H1 (cell line): ENCODE measurements around the gene SLC26A6. TPM values are rescaled to one million over a fixed set of nuclear protein-coding genes. Genes with fewer than 3 reads are reported as not detected.

Experiments used
- CTCF ChIA-PET: fragments of 300-600 bp; sonication (Branson Sonifier 250); formaldehyde crosslinking; loops from one replicate; lab custom pipeline; 2021; ENCODE audit not compliant: partially characterized antibody; lab: Charles Lee
- POLR2A ChIA-PET: fragments of 300-600 bp; sonication (Branson Sonifier 250); formaldehyde crosslinking; loops from one replicate; lab custom pipeline; 2021; ENCODE audit warnings: inconsistent platforms; ENCODE audit not compliant: partially characterized antibody; lab: Charles Lee
- DNase-seq, 2 experiments: peaks; one replicate each; pipeline versions ENCODE4 v3.0.0 to v3.0.0-alpha.2; 2010 to 2022; ENCODE audit warnings: low spot score in 2 of 2, low read depth in 1 of 2, mixed read lengths in 1 of 2
- FAIRE-seq: peaks from 2 replicates; lab custom pipeline; 2011; peaks lifted over from hg19 to GRCh38; lab: Jason Lieb, UNC
- H2AFZ ChIP-seq: 2 replicates; pipeline ENCODE4 v1.8.1; 2012; ENCODE audit warnings: low read length, inconsistent platforms
- H2AK5ac ChIP-seq: 2 replicates; pipeline ENCODE4 v1.6.1; 2013; ENCODE audit warnings: low read depth, low read length
- H2BK120ac ChIP-seq: replicated peaks from 2 replicates; pipeline ENCODE3; 2013; ENCODE audit warnings: low read depth, low read length, inconsistent platforms
- H2BK12ac ChIP-seq: 2 replicates; pipeline ENCODE4 v1.6.1; 2013; ENCODE audit warnings: low read depth, low read length
- H2BK15ac ChIP-seq: 2 replicates; pipeline ENCODE4 v1.6.1; 2013; ENCODE audit warnings: low read length
- H2BK20ac ChIP-seq: 2 replicates; pipeline ENCODE4 v1.6.1; 2013; ENCODE audit warnings: low read length
- H2BK5ac ChIP-seq: 2 replicates; pipeline ENCODE4 v1.6.1; 2013; ENCODE audit warnings: low read depth, low read length
- H3K14ac ChIP-seq: 2 replicates; pipeline ENCODE4 v1.6.1; 2013; ENCODE audit warnings: inconsistent platforms; ENCODE audit not compliant: insufficient read length
- H3K18ac ChIP-seq: 2 replicates; pipeline ENCODE4 v1.6.1; 2013; ENCODE audit warnings: low read length; ENCODE audit errors: extremely low read depth
- H3K23ac ChIP-seq: 2 replicates; pipeline ENCODE4 v1.6.1; 2013; ENCODE audit warnings: inconsistent platforms; ENCODE audit not compliant: insufficient read length
- H3K23me2 ChIP-seq: 2 replicates; pipeline ENCODE4 v1.6.1; 2013; ENCODE audit warnings: low read depth, low read length
- H3K27ac ChIP-seq: 2 replicates; pipeline ENCODE4 v1.6.1; 2011; ENCODE audit warnings: low read depth, low read length, inconsistent platforms
- H3K27me3 ChIP-seq, 4 experiments: replicated peaks in 1 of 4; 1 replicate in 1 of 4; 2 replicates in 3 of 4; pipeline versions ENCODE4 v1.6.1 to v1.8.1; 2011 to 2013; ENCODE audit warnings: low read length in 3 of 4, mild to moderate bottlenecking in 3 of 4, inconsistent platforms in 2 of 4, mixed read lengths in 2 of 4, moderate library complexity in 1 of 4; ENCODE audit not compliant: control insufficient read depth in 3 of 4, insufficient read depth in 3 of 4; ENCODE audit errors: extremely low read depth in 1 of 4
- H3K36me3 ChIP-seq, 4 experiments: 2 replicates each; pipeline versions ENCODE4 v1.6.1 to v1.8.1; 2011 to 2013; ENCODE audit warnings: mild to moderate bottlenecking in 4 of 4, low read length in 3 of 4, moderate library complexity in 2 of 4, control low read depth in 1 of 4, inconsistent platforms in 1 of 4; ENCODE audit not compliant: insufficient read depth in 4 of 4, control insufficient read depth in 2 of 4
- H3K4ac ChIP-seq: replicated peaks from 2 replicates; pipeline ENCODE3; 2013; ENCODE audit warnings: low read length, low read depth, mixed read lengths, inconsistent platforms; ENCODE audit not compliant: insufficient read length
- H3K4me1 ChIP-seq, 4 experiments: replicated peaks in 1 of 4; 1 replicate in 1 of 4; 2 replicates in 3 of 4; pipeline versions ENCODE4 v1.6.1 to v1.8.1; 2011 to 2013; ENCODE audit warnings: low read length in 3 of 4, inconsistent platforms in 2 of 4, mixed read lengths in 1 of 4; ENCODE audit not compliant: insufficient read depth in 4 of 4, control insufficient read depth in 3 of 4
- H3K4me2 ChIP-seq, 2 experiments: 2 replicates each; pipeline versions ENCODE4 v1.6.1 to v1.8.1; 2011 to 2013; ENCODE audit warnings: low read depth in 2 of 2, low read length in 2 of 2, control low read depth in 1 of 2, inconsistent platforms in 1 of 2, mild to moderate bottlenecking in 1 of 2; ENCODE audit not compliant: insufficient read depth in 1 of 2
- H3K4me3 ChIP-seq, 4 experiments: fragments of 200-600, 300-600 bp in 1 of 4; sonication (generic), shearing (Covaris generic), sonication (Bioruptor Twin) in 1 of 4; 2 replicates each; pipeline versions ENCODE4 v1.5.1 to v1.8.1; 2011 to 2016; ENCODE audit warnings: low read length in 4 of 4, low read depth in 3 of 4, control low read depth in 2 of 4, inconsistent platforms in 2 of 4, mild to moderate bottlenecking in 2 of 4, mixed read lengths in 1 of 4, moderate library complexity in 1 of 4; ENCODE audit not compliant: insufficient read depth in 2 of 4; ENCODE audit errors: extremely low read depth in 1 of 4
- H3K56ac ChIP-seq: replicated peaks from 2 replicates; pipeline ENCODE3; 2013; ENCODE audit warnings: low read depth, mild to moderate bottlenecking, mixed read lengths, low read length, inconsistent platforms; ENCODE audit not compliant: insufficient read length
- H3K79me1 ChIP-seq: 2 replicates; pipeline ENCODE4 v1.6.1; 2013; ENCODE audit warnings: low read depth, low read length, control low read depth
- H3K79me2 ChIP-seq, 2 experiments: 2 replicates each; pipeline versions ENCODE4 v1.6.1 to v1.8.1; 2012 to 2013; ENCODE audit warnings: low read length in 2 of 2, mild to moderate bottlenecking in 2 of 2, inconsistent platforms in 1 of 2; ENCODE audit not compliant: insufficient read depth in 2 of 2, control insufficient read depth in 1 of 2
- H3K9ac ChIP-seq, 4 experiments: replicated peaks in 1 of 4; 1 replicate in 1 of 4; 2 replicates in 3 of 4; pipeline versions ENCODE4 v1.6.1 to v1.8.1; 2011 to 2013; ENCODE audit warnings: low read depth in 3 of 4, low read length in 3 of 4, control low read depth in 2 of 4, mild to moderate bottlenecking in 2 of 4, moderate library complexity in 2 of 4, inconsistent platforms in 1 of 4; ENCODE audit errors: extremely low read depth in 1 of 4
- H3K9me3 ChIP-seq, 2 experiments: 2 replicates each; pipeline versions ENCODE4 v1.6.1 to v1.8.1; 2012 to 2013; ENCODE audit warnings: mild to moderate bottlenecking in 2 of 2, moderate library complexity in 2 of 2, control low read depth in 1 of 2, inconsistent platforms in 1 of 2, low read depth in 1 of 2, low read length in 1 of 2, mixed read lengths in 1 of 2; ENCODE audit not compliant: insufficient read depth in 2 of 2
- H4K20me1 ChIP-seq, 2 experiments: replicated peaks in 1 of 2; 2 replicates each; pipeline versions ENCODE3 to v1.8.1; 2011 to 2013; ENCODE audit warnings: inconsistent platforms in 2 of 2, low read length in 2 of 2, mild to moderate bottlenecking in 1 of 2; ENCODE audit not compliant: insufficient read depth in 2 of 2, control insufficient read depth in 1 of 2
- H4K5ac ChIP-seq: 2 replicates; pipeline ENCODE4 v1.6.1; 2013; ENCODE audit warnings: low read length, low read depth, mixed read lengths, inconsistent platforms; ENCODE audit not compliant: insufficient read length
- H4K8ac ChIP-seq: 2 replicates; pipeline ENCODE4 v1.8.0; 2013; ENCODE audit warnings: mild to moderate bottlenecking, moderate library complexity, low read length, inconsistent platforms; ENCODE audit not compliant: insufficient read depth; ENCODE audit errors: extremely low read depth
- H4K91ac ChIP-seq: replicated peaks from 2 replicates; pipeline ENCODE3; 2013; ENCODE audit warnings: low read length, mixed read lengths, inconsistent platforms; ENCODE audit not compliant: insufficient read length
- BACH1 ChIP-seq: IDR thresholded peaks from 2 replicates; pipeline ENCODE4 v1.6.1; 2012; ENCODE audit warnings: low read length, improper control_type of control experiment
- BCL11A ChIP-seq, 2 experiments: IDR thresholded peaks; one replicate each; pipeline ENCODE4 v1.6.1; 2011; ENCODE audit warnings: low read depth in 2 of 2, low read length in 2 of 2, mild to moderate bottlenecking in 2 of 2
- CHD2 ChIP-seq: IDR thresholded peaks from 2 replicates; pipeline ENCODE4 v1.6.1; 2012; ENCODE audit warnings: low read length, improper control_type of control experiment
- CREB1 ChIP-seq: IDR thresholded peaks from 2 replicates; pipeline ENCODE4 v1.6.1; 2012; ENCODE audit warnings: inconsistent platforms
- JUND ChIP-seq: IDR thresholded peaks from 2 replicates; pipeline ENCODE4 v1.6.1; 2011; ENCODE audit warnings: mild to moderate bottlenecking, improper control_type of control experiment, low read length
- MAFK ChIP-seq: IDR thresholded peaks from 2 replicates; pipeline ENCODE4 v1.6.1; 2012; ENCODE audit warnings: low read depth, mild to moderate bottlenecking, improper control_type of control experiment, low read length
- POLR2AphosphoS5 ChIP-seq: IDR thresholded peaks from 2 replicates; pipeline ENCODE4 v1.6.1; 2011; ENCODE audit warnings: low read depth, low read length
- SP2 ChIP-seq: IDR thresholded peaks from 2 replicates; pipeline ENCODE4 v1.6.1; 2012; ENCODE audit warnings: mild to moderate bottlenecking, low read length, inconsistent platforms
- SP4 ChIP-seq: IDR thresholded peaks from 2 replicates; pipeline ENCODE4 v1.6.1; 2012; ENCODE audit warnings: low read length, inconsistent platforms
- SRF ChIP-seq: IDR thresholded peaks from 2 replicates; pipeline ENCODE4 v1.6.1; 2011; ENCODE audit warnings: mild to moderate bottlenecking, low read depth, low read length, moderate library complexity
- TEAD4 ChIP-seq: IDR thresholded peaks from 2 replicates; pipeline ENCODE4 v1.6.1; 2012; ENCODE audit warnings: low read depth, low read length, inconsistent platforms, mixed read lengths
- YY1 ChIP-seq: IDR thresholded peaks from 2 replicates; pipeline ENCODE4 v1.6.1; 2011; ENCODE audit warnings: low read depth, mild to moderate bottlenecking, low read length
- ZNF274 ChIP-seq: IDR thresholded peaks from 2 replicates; pipeline ENCODE4 v1.7.0; 2012; ENCODE audit warnings: low read length, borderline replicate concordance; ENCODE audit errors: extremely low read depth
- WGBS, 2 experiments: shearing (Covaris generic) in 1 of 2; methylation state at CpG; one replicate each; pipeline versions ENCODE4 v1.1.6 to v1.1.7; 2013 to 2015; ENCODE audit warnings: low lambda C conversion rate in 2 of 2, mixed read lengths in 2 of 2, inconsistent platforms in 1 of 2, low coverage in 1 of 2, missing lambda C conversion rate in 1 of 2; ENCODE audit not compliant: insufficient replicate concordance in 2 of 2, insufficient coverage in 1 of 2, insufficient read length in 1 of 2; ENCODE audit errors: extremely low coverage in 1 of 2, missing lambda C conversion rate in 1 of 2; 5-methylcytosine and 5-hydroxymethylcytosine counted together
- polyA plus RNA-seq, 7 experiments: library from polyadenylated mRNA; depleted of rRNA in 3 of 7; stranded (reverse) in 5 of 7; unstranded in 2 of 7; fragments of >200 nt in 5 of 7; fragments of 200-250 nt in 2 of 7; gene quantifications; 1 replicate in 5 of 7; 2 replicates in 1 of 7; 4 replicates in 1 of 7; pipeline versions ENCODE4 v1.2.1 to v1.2.3, GENCODE V29; 2011 to 2013; ENCODE audit warnings: missing spikeins in 2 of 7, mixed read lengths in 2 of 7
- total RNA-seq: library from RNA; stranded (reverse); fragmentation: NEBNext Ultra II Directional; extraction: Animal tissue kit (Norgen Biotek cat#: 25700); gene quantifications from 2 replicates; pipeline ENCODE4 v1.2.1, GENCODE V29; 2021
- TF ChIP-seq, protein P1 (sequence below): IDR thresholded peaks from 2 replicates; pipeline ENCODE4 v1.6.1; 2012; ENCODE audit warnings: inconsistent platforms
- TF ChIP-seq, protein P2 (sequence below): IDR thresholded peaks from 2 replicates; pipeline ENCODE4 v1.6.1; 2011; ENCODE audit warnings: low read length, improper control_type of control experiment

Gene SLC26A6
- total and polyA plus RNA-seq, 2 of the 8 experiments (the other 6 are each of a cell fraction or from before 2014, with no cell fraction given), result 50.4 to 58.0 TPM

DNA sequence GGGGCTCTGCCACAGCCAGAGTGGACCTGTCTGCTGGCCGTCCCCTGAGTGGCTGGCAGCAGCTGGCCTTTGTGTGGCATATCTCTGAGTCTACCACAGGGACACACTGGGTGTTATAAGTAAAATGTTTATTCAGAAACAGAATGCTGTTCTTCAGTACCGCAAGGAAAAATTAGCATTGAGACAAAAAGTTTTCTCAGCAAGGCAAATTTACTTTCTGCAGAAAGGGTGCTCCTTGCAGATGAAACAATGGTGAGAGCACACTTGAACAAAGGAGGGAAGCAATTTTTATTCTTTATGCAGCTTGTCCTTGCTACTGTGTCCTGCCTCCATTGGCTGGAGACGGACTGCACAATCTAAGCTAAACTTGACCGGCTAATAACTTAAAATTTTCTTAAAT lies 17.7 kb downstream of the SLC26A6 start:
- H3K9me3 ChIP-seq, result no peaks in the 10 kb centered on the region
- H4K5ac ChIP-seq, result no peak overlapping the region
- no peaks in the 10 kb centered on the region for H3K79me1 ChIP-seq
- H2BK5ac ChIP-seq, result no peak overlapping the region
- no peak overlapping the region for H2BK15ac ChIP-seq
- no peaks in the 10 kb centered on the region for H3K79me2 ChIP-seq
- no peak overlapping the region for H3K27ac ChIP-seq
- H4K20me1 ChIP-seq, result peaks cover 0 to 2% of the 10 kb centered on the region in 2 experiments
- H2BK20ac ChIP-seq, result no peak overlapping the region
- no peak for DNase-seq
- H2AFZ ChIP-seq, result no peak overlapping the region
- no peak overlapping the region for H3K4me2 ChIP-seq
- no peak overlapping the region for H2AK5ac ChIP-seq
- no peak overlapping the region for H3K18ac ChIP-seq
- no peak overlapping the region for H3K4ac ChIP-seq
- H3K23me2 ChIP-seq, result no peaks in the 10 kb centered on the region
- H3K9ac ChIP-seq, result no peak overlapping the region
- no peaks in the 10 kb centered on the region for H3K27me3 ChIP-seq
- H3K4me1 ChIP-seq, result no peaks in the 10 kb centered on the region
- no peak overlapping the region for H3K56ac ChIP-seq
- H2BK120ac ChIP-seq, result no peak overlapping the region
- H3K36me3 ChIP-seq, result peaks cover 0 to 3% (median 0%) of the 10 kb centered on the region in 4 experiments; a peak in 3 of 8 replicates
- 0 out of 2 replicates have a peak overlapping the region, but pooled peaks have one; percentile 9 for H2BK12ac ChIP-seq
- ChIA-PET CTCF (interaction anchor here (0.8 kb wide), 1 partner anchor 36 kb away, joined by 4 read pairs; no protein-coding TSS in a partner anchor), POLR2A (interaction anchor here (0.8 to 1.8 kb wide), 6 partner anchors 8 to 44 kb away, joined by 3 to 5 read pairs (median 4); partner anchors contain the start of gene UQCRC1)
- WGBS, 2 experiments, result 84% methylated on average over 4 of the region's 4 CpGs; no CpG with 5 or more reads in 1 of the 2 experiments
- H3K23ac ChIP-seq, result no peak overlapping the region
- H4K91ac ChIP-seq, result no peak overlapping the region
- no peak for FAIRE-seq
- no peak overlapping the region for H3K4me3 ChIP-seq
- H4K8ac ChIP-seq, result no peak overlapping the region
- H3K14ac ChIP-seq, result no peak overlapping the region
- TF ChIP-seq TEAD4 (no peak), JUND (no peak), YY1 (no peak), SP4 (no peak), CREB1 (no peak), POLR2AphosphoS5 (no peak), MAFK (no peak), ZNF274 (no peak), SP2 (no peak), CHD2 (no peak), BCL11A (IDR thresholded peaks at IDR 0.05; ENCODE audit: low read depth in 2 of 2, low read length in 2 of 2) (no peak), BACH1 (no peak), SRF (no peak)
- TF ChIP-seq, protein P1, sequence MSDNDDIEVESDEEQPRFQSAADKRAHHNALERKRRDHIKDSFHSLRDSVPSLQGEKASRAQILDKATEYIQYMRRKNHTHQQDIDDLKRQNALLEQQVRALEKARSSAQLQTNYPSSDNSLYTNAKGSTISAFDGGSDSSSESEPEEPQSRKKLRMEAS, result no peak
- TF ChIP-seq, protein P2, sequence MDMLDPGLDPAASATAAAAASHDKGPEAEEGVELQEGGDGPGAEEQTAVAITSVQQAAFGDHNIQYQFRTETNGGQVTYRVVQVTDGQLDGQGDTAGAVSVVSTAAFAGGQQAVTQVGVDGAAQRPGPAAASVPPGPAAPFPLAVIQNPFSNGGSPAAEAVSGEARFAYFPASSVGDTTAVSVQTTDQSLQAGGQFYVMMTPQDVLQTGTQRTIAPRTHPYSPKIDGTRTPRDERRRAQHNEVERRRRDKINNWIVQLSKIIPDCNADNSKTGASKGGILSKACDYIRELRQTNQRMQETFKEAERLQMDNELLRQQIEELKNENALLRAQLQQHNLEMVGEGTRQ, result no peak
